MCF 10A (cell line): Measurements from ENCODE around the gene CCL19. TPM values are rescaled to one million over a fixed set of nuclear protein-coding genes. Genes with fewer than 3 reads are reported as not detected.

Experiments used
- BruUV-seq: library from RNA; stranded (reverse); fragments of 400-500 nt; replicated peaks from 2 replicates; lab custom pipeline; 2021; lab: Mats Ljungman, UMichigan
- CTCF ChIA-PET: fragments of 300-600 bp; sonication (Branson Sonifier 250); formaldehyde crosslinking; extraction: SDS; loops from one replicate; lab custom pipeline; 2021; ENCODE audit warnings: antibody characterized with exemption, inconsistent platforms; lab: Yijun Ruan, JAX
- POLR2A ChIA-PET: fragments of 300-600, 350-650 bp; sonication (Branson Sonifier 250); formaldehyde crosslinking; extraction: SDS; loops from one replicate; lab custom pipeline; 2020; ENCODE audit warnings: antibody characterized with exemption, inconsistent platforms; lab: Yijun Ruan, JAX
- DNase-seq: peaks from one replicate; pipeline ENCODE4 v3.0.0-alpha.2; 2018; ENCODE audit not compliant: unreplicated experiment
- H3K27ac Mint-ChIP-seq: one replicate; pipeline ENCODE4 v1.8.0; 2022; ENCODE audit warnings: mild to moderate bottlenecking, low read depth, mixed read lengths; ENCODE audit not compliant: unreplicated experiment
- H3K27me3 Mint-ChIP-seq: one replicate; pipeline ENCODE4 v1.8.0; 2022; ENCODE audit warnings: mixed read lengths; ENCODE audit not compliant: insufficient read depth, unreplicated experiment
- H3K36me3 Mint-ChIP-seq: one replicate; pipeline ENCODE4 v1.8.0; 2022; ENCODE audit warnings: mild to moderate bottlenecking, moderate library complexity, mixed read lengths; ENCODE audit not compliant: insufficient read depth, unreplicated experiment
- H3K4me1 Mint-ChIP-seq: one replicate; pipeline ENCODE4 v1.8.0; 2022; ENCODE audit warnings: mixed read lengths; ENCODE audit not compliant: insufficient read depth, unreplicated experiment
- H3K4me3 Mint-ChIP-seq: one replicate; pipeline ENCODE4 v1.8.0; 2022; ENCODE audit warnings: mild to moderate bottlenecking, moderate library complexity, mixed read lengths; ENCODE audit not compliant: unreplicated experiment
- H3K9me3 Mint-ChIP-seq: one replicate; pipeline ENCODE4 v1.8.0; 2022; ENCODE audit warnings: mixed read lengths; ENCODE audit not compliant: unreplicated experiment
- CTCF ChIP-seq: fragments of 200-600 bp; IDR thresholded peaks from one replicate; pipeline ENCODE4 v1.8.0; 2022; ENCODE audit warnings: antibody characterized with exemption, mild to moderate bottlenecking; ENCODE audit not compliant: unreplicated experiment
- intact Hi-C: fragments of 100-400 bp; cut with micrococcal nuclease; formaldehyde crosslinking; loops from 2 replicates; pipeline ENCODE4 v1.14.1; 2022
- total RNA-seq: library from RNA; stranded (reverse); gene quantifications from 2 replicates; pipeline ENCODE4 v1.2.3, GENCODE V29; 2022

CCL19 gene
- total RNA-seq, 1 experiment from 2014 or later, result not detected

GRCh38 chr9:34719021-34719768, 28.1 kb upstream of the CCL19 start:
- BruUV-seq, result no TSS peak
- intact Hi-C loops, result no loop called here
- H3K4me1 Mint-ChIP-seq, result no peaks in the 10 kb centered on the region
- peaks cover 1% of the 10 kb centered on the region for H3K27me3 Mint-ChIP-seq
- H3K4me3 Mint-ChIP-seq, result no peak overlapping the region
- TF ChIP-seq CTCF, result no peak
- no peak for DNase-seq
- no peak overlapping the region for H3K27ac Mint-ChIP-seq
- H3K9me3 Mint-ChIP-seq, result no peaks in the 10 kb centered on the region
- ChIA-PET CTCF (interaction anchor here (1.3 to 1.5 kb wide), 2 partner anchors 10 to 17 kb away, joined by 3 to 5 read pairs; partner anchors contain the start of gene CCL21), POLR2A (interaction anchor here (0.6 kb wide), 1 partner anchor 53 kb away, joined by 4 read pairs; a partner anchor contains a TSS)
- H3K36me3 Mint-ChIP-seq, result no peaks in the 10 kb centered on the region

DNA sequence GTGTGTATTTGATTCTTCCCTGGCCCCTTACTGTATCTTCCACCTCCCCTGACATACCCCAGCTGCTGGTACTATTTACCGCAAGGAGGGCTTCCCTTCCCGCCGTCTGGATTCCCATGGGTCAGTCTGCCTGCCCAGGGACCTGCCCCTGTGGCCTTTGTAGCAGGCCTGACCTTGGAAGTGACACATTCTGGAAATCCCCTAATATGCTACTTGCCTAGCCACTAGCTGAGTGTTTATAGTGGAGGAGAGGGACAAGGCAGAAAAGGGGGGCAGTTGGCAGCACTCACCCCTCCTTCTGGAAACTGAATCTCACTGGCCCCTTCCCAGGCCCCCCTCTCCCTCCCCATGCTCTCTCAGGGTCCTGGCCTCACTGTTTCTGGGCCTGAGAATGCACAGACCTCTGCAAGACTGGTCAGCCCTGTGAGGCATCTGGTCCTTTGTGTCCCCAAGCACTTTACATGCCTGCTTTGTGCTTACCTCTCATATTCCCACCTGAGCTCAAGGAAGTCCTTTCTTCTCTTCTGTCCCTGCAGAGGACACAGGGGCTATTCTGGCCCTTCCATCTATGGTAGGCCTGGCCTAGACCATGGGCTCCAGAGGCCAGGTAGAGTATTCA, 27.0 kb upstream of the CCL19 start:
- ChIA-PET CTCF (interaction anchor here (0.6 to 4.5 kb wide), 3 partner anchors 15 to 316 kb away, joined by 3 to 24 read pairs (median 5); no protein-coding TSS in a partner anchor), POLR2A (no interaction called here)
- H3K27me3 Mint-ChIP-seq, result peaks cover 12% of the 10 kb centered on the region
- no peak overlapping the region for H3K4me3 Mint-ChIP-seq
- TF ChIP-seq CTCF, result no peak
- no peaks in the 10 kb centered on the region for H3K4me1 Mint-ChIP-seq
- H3K36me3 Mint-ChIP-seq, result no peaks in the 10 kb centered on the region
- no peak for DNase-seq
- intact Hi-C loops, result no loop called here
- no peaks in the 10 kb centered on the region for H3K9me3 Mint-ChIP-seq
- no TSS peak for BruUV-seq
- no peak overlapping the region for H3K27ac Mint-ChIP-seq

GRCh38 chr9:34716711-34717110, 25.6 kb upstream of the CCL19 start:
- no peak overlapping the region for H3K27ac Mint-ChIP-seq
- ChIA-PET POLR2A (interaction anchor here (1.0 to 1.2 kb wide), 2 partner anchors 10 to 22 kb away, joined by 3 read pairs; no protein-coding TSS in a partner anchor), CTCF (interaction anchor here (1.5 to 4.5 kb wide), 2 partner anchors 14 to 78 kb away, joined by 4 to 24 read pairs; no protein-coding TSS in a partner anchor)
- no peaks in the 10 kb centered on the region for H3K4me1 Mint-ChIP-seq
- no peak for DNase-seq
- BruUV-seq, result no TSS peak
- TF ChIP-seq CTCF, result no peak
- H3K4me3 Mint-ChIP-seq, result no peak overlapping the region
- H3K9me3 Mint-ChIP-seq, result peaks cover 12% of the 10 kb centered on the region
- intact Hi-C loops, result no loop called here
- H3K36me3 Mint-ChIP-seq, result no peaks in the 10 kb centered on the region
- H3K27me3 Mint-ChIP-seq, result peaks cover 26% of the 10 kb centered on the region

- peaks cover 12% of the 10 kb centered on the region for H3K9me3 Mint-ChIP-seq
- CTCF ChIA-PET, result interaction anchor here (0.8 to 4.5 kb wide), 4 partner anchors 13 to 77 kb away, joined by 3 to 24 read pairs (median 4); no protein-coding TSS in a partner anchor
- peaks cover 29% of the 10 kb centered on the region for H3K27me3 Mint-ChIP-seq
- peak; percentile 14 for DNase-seq
- H3K4me1 Mint-ChIP-seq, result no peaks in the 10 kb centered on the region
- no peak overlapping the region for H3K4me3 Mint-ChIP-seq
- TF ChIP-seq CTCF, result no peak
- intact Hi-C loops, result no loop called here
- BruUV-seq, result no TSS peak
- POLR2A ChIA-PET, result interaction anchor here (0.5 to 1.0 kb wide), 3 partner anchors 11 to 29 kb away, joined by 3 read pairs; no protein-coding TSS in a partner anchor
- no peak overlapping the region for H3K27ac Mint-ChIP-seq
- H3K36me3 Mint-ChIP-seq, result no peaks in the 10 kb centered on the region
Measured at GRCh38 chr9:34715639-34716215, 24.7 kb upstream of the CCL19 start.
